Stimulated activated CD8-positive, alpha-beta memory T cell treated with anti-CD3 and anti-CD28 coated beads, Interleukin-15, amount 100 ng/mL, for 24 hours (primary cell): ENCODE measurements around the gene DPP6.
"Not testable (repeated sequence)": the region's sequence is repeated elsewhere in the genome, so short reads cannot be mapped to it uniquely, and the experiment has no call there.

Source experiments
- DNase-seq: peaks from one replicate; pipeline ENCODE4 v3.0.0-alpha.2; 2020; ENCODE audit warnings: low read depth

The DPP6 gene

DNA sequence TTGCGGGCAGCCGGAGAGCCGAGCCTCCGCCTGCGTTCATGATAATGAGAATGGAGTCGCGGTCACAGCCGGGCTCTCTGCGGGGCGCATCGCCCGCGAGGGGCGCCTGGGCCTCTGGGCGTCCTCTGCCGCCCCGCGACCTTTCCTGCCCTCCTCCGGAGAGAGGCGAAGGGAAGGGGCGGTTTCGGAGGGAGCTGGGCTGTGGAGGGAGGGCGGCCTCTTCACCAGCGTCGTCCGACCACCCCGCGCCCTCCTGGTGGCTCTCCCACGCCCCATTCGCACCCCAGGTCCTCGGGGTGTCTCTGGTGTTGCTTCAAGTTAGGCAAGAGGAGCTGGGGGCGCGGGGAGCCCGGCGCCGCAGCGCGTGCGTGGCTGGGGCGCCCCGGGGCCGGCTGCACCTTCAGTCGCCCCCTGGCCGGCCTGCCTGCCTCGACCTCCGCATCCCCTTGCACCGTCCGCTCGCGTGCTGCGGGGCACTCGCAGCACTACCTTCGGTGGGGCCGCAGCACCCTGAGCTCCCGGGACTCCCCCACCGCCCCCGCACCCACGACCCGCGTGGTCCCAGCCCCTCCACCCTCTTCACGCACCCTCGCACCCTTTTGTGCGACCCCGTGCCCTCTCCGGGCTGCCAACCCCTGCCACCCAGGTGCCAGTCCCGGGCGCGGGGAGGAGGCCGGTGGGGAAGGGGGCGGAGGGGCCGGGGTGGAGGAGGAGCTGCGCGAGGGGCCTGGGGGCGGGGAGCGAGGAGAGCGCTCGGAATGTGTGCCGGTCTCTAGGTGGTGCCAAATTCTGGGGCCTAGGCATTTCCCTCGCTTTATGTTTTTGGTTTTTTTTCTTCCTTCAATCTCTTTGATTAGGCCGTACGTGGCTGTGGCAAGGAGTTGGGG lies at the start of gene DPP6:
Gene DPP6, plus strand, starts transcription at position 756 of the 887 bp plus-strand sequence.
- DNase-seq = not testable (repeated sequence)

DNA sequence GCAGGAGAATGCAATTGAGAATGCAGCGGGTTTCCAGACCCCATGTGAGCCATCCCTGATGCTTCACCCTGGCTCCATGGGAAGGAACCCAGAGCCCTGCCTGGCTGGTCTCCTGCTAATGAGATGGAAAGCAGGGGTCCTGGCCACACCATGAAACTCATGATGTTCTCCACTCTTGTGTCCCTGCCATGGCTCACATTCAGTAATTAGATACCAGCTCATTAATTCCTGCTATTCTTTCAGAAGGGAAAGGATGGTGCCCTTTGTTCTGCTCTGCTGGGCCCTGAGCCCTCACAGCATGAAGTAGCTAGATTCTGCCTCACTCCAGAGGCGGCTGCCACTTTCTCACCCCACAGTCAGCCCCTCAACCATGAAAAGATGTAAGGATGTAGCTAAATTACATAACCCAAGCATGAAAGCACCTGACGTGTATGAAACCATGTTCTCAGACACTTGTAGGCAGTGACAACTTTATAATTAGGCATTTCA lies 42.7 kb upstream of the DPP6 start:
- not testable (repeated sequence) for DNase-seq

DNA sequence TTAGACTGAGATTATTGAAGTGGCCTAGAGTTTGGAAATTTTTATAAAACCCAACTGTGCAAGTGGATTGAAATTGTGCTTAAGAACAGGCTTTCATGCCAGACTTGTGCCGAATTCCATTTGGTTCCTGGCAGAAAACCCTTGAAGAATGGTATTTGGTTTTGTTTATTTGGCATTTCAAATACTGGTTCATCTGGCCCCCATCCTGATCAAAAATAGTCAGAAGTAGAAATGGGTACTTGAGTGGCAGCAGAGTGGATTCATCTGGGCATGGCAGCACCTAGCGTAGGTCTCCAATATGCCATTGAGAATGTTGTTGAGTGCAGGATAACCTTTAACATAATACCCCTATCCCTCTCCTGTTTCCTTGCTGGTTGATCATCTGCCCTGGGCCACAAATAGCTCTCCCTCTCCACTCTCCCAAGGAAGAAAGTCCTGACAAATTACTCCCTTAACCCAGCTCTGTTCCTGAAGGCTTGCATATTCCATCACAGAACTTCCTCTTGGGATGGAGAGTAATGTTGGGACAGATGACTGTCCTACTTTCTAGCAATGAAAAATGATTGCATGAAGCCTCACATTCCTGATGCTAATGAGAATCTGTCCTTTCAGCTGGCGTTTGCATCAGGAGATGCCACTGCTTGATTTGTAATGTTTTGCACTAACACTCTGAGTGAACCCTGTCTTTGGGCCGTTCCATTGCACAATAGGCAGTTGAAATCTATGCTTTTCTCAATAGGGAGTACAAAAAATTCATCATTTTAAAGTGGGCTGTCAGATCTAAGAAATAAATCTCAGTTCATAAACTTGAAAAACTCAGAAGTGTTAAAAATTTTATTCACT lies 41.3 kb upstream of the DPP6 start:
- DNase-seq = not testable (repeated sequence)

DNA sequence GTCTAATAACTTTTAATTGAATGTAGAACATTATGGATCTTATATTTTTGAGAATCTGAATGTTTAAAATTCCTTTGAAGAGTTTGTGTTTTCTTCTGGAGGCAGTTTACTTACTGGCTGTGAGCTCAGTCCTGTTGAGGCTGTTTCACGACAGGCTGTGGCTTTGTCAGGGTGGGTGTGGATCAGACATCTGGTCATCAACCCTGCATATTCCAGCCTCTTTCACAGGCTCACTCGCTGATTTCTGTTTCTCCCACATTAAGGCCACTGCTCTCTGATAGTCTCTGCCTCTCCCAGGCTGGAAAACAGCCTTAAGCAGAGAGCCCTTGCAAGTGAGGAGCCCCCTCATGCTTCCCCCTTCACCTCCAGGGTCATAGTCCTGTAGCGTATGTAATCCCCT lies 39.4 kb upstream of the DPP6 start:
- not testable (repeated sequence) for DNase-seq

DNA sequence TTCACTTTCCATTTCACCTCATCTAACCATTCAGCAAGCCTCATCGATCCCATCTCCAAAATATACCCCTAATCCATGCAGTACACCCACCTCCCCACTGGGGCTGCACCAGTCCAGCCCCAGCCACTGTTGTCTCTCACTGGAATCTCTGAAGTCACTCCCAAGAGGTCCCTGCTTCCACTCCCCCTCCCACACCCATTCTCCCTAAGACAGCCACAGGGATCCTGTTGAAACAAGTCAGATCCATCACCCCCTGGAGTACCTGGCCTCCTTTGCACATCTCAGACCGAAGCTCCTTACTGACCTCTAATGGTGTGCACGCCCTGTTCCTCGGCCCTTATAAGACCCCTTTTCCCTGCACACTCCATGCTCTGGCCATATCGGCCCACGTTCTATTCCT lies 36.6 kb upstream of the DPP6 start:
- DNase-seq = not testable (repeated sequence)

DNA sequence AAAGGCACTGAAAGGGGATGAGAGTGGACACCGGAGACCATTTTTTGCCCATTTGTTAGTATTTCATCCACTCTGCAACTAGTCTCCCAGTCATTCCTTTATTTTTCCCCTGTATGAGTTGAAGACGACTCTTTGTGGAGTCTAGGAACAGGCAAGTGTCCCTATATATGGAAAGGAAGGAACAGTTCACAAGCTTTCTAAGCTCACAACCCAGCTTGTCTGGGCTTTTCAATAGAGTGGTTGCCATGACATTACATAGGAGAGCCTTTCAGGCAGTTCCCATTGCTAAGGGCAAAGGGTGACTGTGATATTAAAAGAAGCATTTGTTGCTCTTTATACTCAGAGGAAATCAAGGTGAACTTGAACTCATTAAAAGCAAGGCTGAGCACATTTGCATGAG lies 33.8 kb upstream of the DPP6 start:
- DNase-seq = not testable (repeated sequence)

DNA sequence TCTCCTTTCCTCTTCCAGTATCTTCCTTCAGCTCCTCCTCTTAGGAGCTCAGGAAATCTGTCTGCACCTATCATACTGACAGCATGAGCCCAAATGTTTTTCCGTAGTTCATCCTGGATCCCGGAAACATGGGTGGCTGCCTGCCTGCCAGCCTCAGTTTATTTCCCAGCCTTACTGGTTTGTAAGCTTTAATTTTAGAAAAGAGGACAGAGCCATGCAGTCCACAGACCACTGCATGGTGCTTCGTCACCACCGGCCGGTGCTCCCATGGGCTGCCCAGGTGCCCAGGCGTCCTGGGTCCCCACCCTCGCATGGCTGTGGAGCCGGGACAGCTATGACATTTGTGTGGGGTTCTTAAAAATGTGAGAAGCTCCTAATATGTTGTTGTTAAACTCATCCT lies 24.4 kb upstream of the DPP6 start:
- not testable (repeated sequence) for DNase-seq

DNA sequence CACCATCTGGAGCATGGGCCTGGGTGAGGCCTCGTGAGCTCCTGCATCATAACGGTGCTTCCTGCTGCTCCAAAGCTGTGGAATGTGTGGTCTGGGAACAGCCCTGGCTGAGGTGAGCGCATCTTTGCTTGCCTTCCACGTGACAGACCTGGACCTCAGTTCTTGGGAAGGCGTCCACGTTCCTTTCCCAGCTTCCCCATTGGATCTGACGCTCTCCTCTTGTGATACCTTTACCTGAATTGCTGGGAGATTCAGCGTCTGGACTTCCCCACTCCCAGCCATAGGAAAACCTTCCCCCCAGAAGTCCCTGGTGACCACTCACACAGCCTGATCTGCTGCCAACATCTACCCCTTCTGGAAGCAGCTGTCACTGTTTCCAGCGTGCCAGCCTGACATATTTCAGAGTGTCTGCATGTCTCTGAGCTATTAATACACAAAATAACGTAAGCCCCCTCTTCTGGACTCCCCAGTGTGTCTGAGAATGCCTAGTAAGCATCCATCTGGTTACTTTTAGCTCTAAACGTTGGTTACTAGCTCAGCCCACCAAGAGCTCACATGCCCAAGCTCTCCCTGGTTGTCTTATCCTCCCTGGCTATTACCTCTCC lies 21.6 kb upstream of the DPP6 start:
- not testable (repeated sequence) for DNase-seq

DNA sequence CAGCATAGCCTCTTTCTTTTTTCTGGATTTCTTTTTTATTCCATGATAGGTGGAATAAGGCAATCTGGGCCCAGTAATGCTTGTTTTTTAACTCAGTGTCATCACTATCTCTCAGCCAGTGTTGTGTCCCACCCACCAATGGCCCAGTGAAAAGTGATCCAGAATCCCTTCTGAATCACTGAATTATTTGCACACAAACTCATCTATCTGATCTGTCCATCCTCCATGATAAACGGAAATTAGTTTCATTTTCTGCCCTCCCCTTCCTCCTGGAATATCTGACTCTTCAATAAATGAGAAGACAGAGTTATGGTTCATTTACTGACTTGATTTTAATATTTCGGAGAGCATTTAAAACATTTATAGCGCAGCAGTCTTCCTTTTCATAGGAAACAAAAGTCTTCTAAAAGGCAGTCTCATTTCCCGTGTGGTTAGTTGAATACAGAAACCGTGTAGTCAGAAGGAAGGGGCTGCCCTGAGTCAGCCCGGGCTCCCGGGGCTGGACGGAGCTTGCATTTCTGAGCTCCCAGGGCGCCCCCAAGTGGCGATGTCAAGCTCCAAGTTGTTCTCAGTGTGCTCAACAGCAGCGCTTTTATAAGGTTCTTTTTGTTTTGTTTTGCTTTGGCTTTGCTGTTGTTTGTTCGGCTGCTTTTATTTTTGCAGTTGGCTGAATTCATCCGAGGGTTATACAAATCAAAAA lies 12.6 kb upstream of the DPP6 start:
- not testable (repeated sequence) for DNase-seq

DNA sequence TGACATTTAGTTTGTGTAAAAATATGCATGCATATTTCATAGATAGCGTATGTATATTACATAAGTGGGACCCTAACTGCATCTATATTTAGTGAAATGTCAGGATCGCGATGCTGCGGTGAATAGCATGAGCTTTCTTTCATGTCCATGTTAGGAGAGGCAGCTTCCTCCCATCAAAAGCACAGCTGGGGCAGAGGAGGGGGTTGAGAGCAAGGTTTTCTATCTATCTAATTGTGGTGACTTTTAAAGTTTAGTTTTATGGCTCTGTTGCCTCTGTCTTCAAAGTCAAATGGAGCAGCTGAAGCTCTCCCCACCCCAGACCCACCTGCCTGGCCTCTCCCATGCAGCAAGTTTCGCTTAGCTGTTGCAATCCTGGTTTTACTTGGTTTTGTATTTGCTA lies 1.8 kb upstream of the DPP6 start:
- DNase-seq = not testable (repeated sequence)

DNA sequence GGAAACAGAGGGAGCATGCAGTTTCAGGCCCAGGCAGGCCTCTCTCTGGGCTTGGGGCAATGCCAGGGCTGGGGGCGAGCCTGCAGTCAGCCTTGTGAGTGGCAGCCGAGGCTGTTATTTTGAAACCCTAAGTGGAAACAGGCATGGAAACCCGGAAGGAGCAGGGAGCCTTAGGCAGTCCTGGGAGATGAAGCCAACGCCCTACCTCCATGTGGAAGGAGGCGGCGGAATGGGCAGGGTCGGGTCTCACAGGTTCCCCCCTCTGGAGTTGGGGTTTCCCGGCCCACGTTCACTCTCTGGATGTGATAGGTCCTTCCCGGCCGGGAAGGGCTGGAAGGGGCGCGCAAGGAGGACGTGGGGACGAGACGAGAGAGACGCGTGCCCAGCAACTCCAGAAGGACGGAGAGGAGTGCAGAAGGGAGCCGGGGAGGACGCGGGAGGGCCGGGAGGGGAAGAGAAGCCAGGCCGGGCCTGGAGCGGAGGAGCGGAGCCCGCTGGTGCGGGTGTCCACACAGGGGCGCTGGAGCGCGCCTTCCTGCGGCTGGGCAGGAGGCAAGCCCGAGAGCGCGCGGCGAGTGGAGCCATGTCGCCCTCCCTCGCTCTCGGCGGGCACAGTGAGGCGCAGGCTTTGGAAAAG lies 1.1 kb upstream of the DPP6 start:
- DNase-seq = not testable (repeated sequence)

DNA sequence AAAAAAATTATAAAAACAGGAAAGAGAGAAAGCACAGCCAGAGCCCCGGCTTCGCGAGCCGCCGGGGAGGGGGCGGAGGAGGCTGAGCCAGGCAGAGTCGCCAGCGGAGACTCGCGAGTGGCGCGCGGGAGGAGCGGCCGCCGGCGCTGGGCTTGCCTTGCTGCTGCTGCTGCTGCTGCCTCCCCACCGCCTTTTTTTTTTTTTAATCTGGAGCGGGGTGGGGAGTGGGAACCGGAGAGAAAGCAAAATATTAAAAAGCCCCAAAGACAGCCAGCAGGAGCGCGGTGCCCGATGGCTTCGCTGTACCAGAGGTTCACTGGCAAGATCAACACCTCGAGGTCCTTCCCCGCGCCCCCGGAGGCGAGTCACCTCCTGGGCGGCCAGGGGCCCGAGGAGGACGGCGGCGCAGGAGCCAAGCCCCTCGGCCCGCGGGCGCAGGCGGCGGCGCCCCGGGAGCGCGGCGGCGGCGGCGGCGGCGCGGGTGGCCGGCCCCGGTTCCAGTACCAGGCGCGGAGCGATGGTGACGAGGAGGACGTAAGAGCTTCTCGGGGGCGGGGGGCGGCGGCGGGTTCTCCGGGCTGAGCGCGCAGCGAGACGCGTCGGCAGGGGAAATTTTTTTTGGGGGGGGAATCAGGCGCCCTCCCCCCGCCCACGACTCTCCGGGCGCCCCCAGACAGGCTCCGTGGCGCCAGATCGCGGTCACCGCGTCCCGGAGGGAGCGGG lies 493 bp downstream of the DPP6 start:
- not testable (repeated sequence) for DNase-seq

DNA sequence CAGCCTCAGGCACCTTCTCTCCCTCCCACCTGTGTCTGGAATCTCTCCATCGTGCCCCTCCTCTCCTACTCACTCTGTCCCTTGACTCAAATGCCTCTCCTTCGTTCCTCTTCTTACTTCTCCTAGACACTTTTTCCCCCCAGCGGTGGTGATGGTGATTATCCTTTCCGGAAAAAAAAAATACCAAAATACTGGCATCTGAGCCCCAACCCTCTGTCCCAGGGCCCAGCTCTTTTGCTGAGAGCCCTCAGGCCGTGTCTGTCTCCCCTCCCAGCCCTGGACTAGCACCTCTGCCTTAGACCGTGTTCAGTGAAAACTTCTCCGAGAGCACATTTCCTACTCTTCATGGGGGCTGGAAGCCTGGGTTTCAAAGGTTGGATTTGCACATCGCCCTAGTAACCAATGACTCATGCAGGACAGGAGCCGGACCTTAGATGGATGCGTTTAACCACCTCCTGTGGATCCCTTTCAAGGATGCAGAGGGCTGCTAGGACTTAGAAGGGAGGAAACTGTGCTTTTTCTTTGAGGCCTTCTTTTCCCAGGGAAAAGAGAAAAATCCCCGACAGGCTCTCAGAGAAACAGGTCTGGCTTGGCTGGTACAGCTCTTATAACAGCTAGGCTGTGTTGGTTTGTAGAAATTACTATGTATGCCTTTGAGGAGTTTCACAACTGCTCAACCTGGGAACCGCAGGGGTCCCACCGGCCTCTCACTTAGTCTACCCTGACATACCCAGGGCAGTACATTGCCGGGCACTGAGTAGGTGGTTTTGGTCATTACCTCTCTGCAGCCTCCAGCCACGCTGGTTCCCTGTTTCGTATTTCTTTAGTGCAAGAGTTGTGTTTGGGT lies 1.5 kb downstream of the DPP6 start:
- DNase-seq = not testable (repeated sequence)

DNA sequence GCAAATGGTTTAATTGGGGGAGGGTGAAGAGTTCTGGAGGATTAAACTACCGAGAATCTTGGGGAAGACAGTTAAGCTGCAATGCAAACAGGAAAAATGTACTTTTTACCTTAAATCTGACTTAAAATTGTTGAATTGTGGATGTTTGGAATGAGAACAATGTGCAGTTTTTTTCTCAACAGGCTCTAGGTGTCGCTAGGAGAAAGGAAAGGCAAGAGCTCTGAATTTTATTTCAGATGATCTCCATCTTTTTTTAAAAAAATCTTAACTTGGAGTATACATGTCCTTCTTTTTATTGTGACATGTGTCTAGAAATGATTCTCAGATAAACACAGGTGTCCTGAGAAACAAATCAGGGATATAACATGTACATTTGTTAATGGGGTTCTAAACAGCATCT lies 2.5 kb downstream of the DPP6 start:
- DNase-seq = not testable (repeated sequence)

DNA sequence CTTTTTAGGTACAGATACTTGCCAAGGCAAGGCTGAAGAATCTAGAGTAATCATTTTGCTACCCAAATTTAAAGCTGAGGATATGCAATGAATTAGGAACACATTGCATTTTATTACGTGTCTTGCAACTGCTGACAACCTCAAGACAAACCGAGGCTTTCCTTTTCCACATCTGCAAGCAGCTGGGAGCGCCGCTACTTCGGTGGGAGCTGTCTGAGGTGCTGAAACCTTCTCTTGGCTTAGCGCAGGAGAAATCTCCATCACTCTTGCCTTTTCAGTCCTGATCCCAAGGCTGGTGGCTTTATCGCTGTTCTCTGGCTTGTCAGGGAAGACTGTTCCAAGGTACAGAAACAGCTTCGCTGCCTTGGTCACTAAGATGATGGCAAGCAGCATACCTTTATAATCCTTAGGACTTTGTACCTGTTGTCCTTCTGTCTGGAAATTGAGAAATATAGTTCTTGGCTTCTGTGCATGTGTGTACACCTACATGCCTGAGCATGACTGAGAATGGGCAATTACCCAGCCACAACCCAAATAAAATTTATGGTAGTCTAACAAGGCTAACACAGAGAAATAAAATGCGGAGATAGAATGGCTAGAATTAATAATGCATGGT lies 3.4 kb downstream of the DPP6 start:
- not testable (repeated sequence) for DNase-seq

DNA sequence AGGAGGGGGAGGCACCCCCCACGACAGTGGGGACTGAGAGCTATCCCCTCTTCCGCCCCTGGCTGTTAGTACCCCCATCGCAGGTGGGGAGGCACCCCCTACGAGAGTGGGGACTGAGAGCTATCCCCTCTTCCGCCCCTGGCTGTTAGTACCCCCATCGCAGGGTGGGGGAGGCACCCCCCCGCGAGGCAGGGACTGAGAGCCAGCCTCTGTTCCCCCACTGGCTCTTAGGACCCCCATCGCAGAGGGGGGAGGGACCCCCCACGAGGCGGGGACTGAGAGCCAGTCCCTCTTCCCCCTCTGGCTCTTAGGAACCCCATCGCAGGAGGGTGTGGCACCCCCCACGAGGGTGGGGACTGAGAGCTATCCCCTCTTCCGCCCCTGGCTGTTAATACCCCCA lies 6.6 kb downstream of the DPP6 start:
- not testable (repeated sequence) for DNase-seq

DNA sequence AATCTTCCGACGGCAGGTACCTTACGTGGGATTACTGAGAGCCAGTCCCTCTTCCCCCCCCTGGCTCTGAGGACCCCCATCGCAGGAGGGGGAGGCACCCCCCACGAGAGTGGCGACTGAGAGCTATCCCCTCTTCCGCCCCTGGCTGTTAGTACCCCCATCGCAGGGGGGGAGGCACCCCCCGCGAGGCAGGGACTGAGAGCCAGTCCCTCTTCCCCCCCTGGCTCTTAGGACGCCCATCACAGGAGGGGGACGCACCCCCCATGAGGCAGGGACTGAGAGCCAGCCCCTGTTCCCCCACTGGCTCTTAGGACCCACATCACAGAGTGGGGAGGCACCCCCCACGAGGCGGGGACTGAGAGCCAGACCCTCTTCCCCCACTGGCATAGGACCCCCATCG lies 8.4 kb downstream of the DPP6 start:
- DNase-seq = not testable (repeated sequence)

DNA sequence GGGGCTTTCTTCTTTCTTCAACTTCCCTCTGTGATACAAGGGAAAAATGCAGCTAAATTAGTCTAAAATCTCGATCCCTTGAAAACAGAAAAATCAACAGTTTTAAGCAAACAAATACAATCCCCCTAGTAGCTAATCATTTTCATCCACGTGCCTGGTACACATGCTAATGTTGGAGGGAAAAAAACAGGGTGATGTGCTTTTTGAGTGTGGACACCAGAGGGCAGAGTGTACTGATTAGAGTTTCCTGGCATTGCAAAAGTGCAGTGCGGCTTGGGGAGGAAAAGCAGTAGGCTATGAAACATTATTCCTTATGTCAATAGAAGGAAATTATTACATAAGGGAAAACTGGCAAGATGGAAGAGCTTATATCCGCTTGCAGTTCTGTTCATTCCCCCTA lies 19.6 kb downstream of the DPP6 start:
- DNase-seq = not testable (repeated sequence)
